DND-41 (cell line): ENCODE results near the gene FAM241A.
"Not testable (repeated sequence)": the region's sequence is repeated elsewhere in the genome, so short reads cannot be mapped to it uniquely, and the experiment has no call there.

Source experiments
- ATAC-seq: fragments of 200-7000 bp; cut with Tn5 transposase; 3 replicates; pipeline ENCODE4 v1.9.1; 2021; ENCODE audit warnings: low read depth; ENCODE audit not compliant: insufficient read depth
- DNase-seq: peaks from one replicate; pipeline ENCODE4 v3.0.0-alpha.2; 2020
- H2AFZ ChIP-seq: 2 replicates; pipeline ENCODE4 v1.6.0; 2012; ENCODE audit warnings: low read depth, low read length
- H3K27ac ChIP-seq: 2 replicates; pipeline ENCODE4 v1.5.1; 2012; ENCODE audit warnings: low read length, inconsistent platforms
- H3K27me3 ChIP-seq: fragments of 200-600 bp; sonication (generic); 2 replicates; pipeline ENCODE4 v1.6.0; 2012; ENCODE audit warnings: low read length, mild to moderate bottlenecking, inconsistent platforms; ENCODE audit not compliant: insufficient read depth, poor library complexity
- H3K36me3 ChIP-seq: 2 replicates; pipeline ENCODE4 v1.5.1; 2012; ENCODE audit warnings: low read length, inconsistent platforms; ENCODE audit not compliant: insufficient read depth
- H3K4me1 ChIP-seq: 2 replicates; pipeline ENCODE4 v1.5.1; 2012; ENCODE audit warnings: mild to moderate bottlenecking, low read length; ENCODE audit not compliant: insufficient read depth
- H3K4me2 ChIP-seq: 2 replicates; pipeline ENCODE4 v1.6.0; 2012; ENCODE audit warnings: mild to moderate bottlenecking, moderate library complexity, low read length, inconsistent platforms; ENCODE audit not compliant: insufficient read depth
- H3K4me3 ChIP-seq, 2 experiments: fragments of 200-600 bp in 1 of 2; shearing (Covaris generic) in 1 of 2; 2 replicates each; pipeline ENCODE4 v1.5.1; 2012 to 2016; ENCODE audit warnings: inconsistent platforms in 2 of 2, low read length in 2 of 2, mild to moderate bottlenecking in 2 of 2, low read depth in 1 of 2, moderate library complexity in 1 of 2
- H3K79me2 ChIP-seq: 2 replicates; pipeline ENCODE4 v1.6.0; 2012; ENCODE audit warnings: low read length, inconsistent platforms; ENCODE audit not compliant: insufficient read depth
- H3K9ac ChIP-seq: 2 replicates; pipeline ENCODE4 v1.6.0; 2012; ENCODE audit warnings: low read depth, mild to moderate bottlenecking, inconsistent platforms, low read length, moderate library complexity
- H3K9me3 ChIP-seq: 2 replicates; pipeline ENCODE4 v1.5.1; 2012; ENCODE audit warnings: low read length, moderate library complexity, mild to moderate bottlenecking, inconsistent platforms; ENCODE audit not compliant: insufficient read depth, severe bottlenecking
- H4K20me1 ChIP-seq: 2 replicates; pipeline ENCODE4 v1.6.0; 2012; ENCODE audit warnings: low read length; ENCODE audit not compliant: insufficient read depth
- EZH2 ChIP-seq: IDR thresholded peaks from 3 replicates; pipeline ENCODE4 v1.6.1; 2012; ENCODE audit warnings: borderline replicate concordance, low read depth, mild to moderate bottlenecking, moderate library complexity, low read length, inconsistent platforms; ENCODE audit not compliant: severe bottlenecking
- TF ChIP-seq, protein P1 (sequence below): IDR thresholded peaks from 2 replicates; pipeline ENCODE4 v1.5.1; 2012; ENCODE audit warnings: borderline replicate concordance, low read length, moderate library complexity, mild to moderate bottlenecking; ENCODE audit not compliant: poor library complexity, severe bottlenecking; ENCODE audit errors: extremely low read depth

FAM241A gene

DNA sequence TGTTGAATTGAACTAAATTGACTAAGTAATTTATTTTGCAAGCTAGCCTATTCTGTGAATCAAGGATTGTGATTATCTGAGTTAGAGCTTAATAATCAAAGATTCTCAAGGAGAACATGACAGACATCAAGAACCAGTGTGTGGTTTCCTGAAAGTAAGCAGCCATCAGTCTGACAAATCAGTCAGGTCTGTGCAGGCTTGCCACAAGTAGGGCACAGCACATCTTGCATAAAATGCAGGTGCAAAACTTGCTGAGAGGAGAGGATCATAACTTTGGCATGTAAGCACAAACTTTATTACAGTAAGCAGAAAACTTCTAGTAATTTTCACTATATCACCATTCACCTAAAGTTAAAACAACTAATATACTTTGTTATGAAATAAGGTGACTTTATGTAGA lies 22.5 kb downstream of the FAM241A start:
- H3K4me3 ChIP-seq, result no peak overlapping the region
- DNase-seq, result peak; percentile 65

DNA sequence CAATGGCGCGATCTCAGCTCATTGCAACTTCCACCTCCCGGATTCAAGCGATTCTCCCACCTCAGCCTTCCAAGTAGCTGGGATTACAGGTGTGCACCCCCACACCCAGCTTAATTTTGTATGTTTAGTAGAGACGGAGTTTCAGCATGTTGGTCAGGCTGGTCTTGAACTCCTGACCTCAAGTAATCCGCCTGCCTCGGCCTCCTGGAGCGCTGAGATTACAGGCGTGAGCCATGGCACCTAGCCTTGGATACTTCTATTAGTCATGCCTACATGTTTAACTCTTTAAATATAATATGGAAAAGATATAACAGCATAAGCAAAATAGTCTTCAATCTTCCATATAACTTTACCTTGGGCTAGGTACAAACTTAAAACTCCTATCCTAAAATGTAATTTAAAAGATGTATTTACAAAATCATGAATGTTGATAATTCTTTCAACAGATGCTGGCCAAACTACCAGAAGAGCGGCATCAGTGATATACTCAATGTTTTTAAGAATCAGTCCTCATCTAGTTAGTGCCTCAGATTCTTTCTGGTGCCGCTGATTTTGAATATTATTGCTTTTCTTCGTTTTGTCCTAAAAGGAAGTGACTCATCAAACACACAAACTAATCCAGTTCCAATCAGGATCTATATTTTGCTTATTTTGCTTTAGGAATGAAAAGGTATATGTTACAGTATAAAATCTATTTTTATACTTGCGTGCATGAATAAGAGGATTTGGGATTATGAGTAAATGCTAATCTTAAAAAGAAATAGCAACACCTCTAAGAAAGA lies 23.7 kb downstream of the FAM241A start:
- no peaks in the 10 kb centered on the region for H3K36me3 ChIP-seq
- no peak overlapping the region for H3K9ac ChIP-seq
- no peaks in the 10 kb centered on the region for H4K20me1 ChIP-seq
- DNase-seq (no peak), ATAC-seq (no peak)
- H3K4me1 ChIP-seq, result peaks cover 44% of the 10 kb centered on the region
- no peak overlapping the region for H3K4me3 ChIP-seq
- H3K79me2 ChIP-seq, result no peaks in the 10 kb centered on the region
- no peak overlapping the region for H3K27ac ChIP-seq
- H3K4me2 ChIP-seq, result no peak overlapping the region
- TF ChIP-seq EZH2, result no peak
- TF ChIP-seq, protein P1, sequence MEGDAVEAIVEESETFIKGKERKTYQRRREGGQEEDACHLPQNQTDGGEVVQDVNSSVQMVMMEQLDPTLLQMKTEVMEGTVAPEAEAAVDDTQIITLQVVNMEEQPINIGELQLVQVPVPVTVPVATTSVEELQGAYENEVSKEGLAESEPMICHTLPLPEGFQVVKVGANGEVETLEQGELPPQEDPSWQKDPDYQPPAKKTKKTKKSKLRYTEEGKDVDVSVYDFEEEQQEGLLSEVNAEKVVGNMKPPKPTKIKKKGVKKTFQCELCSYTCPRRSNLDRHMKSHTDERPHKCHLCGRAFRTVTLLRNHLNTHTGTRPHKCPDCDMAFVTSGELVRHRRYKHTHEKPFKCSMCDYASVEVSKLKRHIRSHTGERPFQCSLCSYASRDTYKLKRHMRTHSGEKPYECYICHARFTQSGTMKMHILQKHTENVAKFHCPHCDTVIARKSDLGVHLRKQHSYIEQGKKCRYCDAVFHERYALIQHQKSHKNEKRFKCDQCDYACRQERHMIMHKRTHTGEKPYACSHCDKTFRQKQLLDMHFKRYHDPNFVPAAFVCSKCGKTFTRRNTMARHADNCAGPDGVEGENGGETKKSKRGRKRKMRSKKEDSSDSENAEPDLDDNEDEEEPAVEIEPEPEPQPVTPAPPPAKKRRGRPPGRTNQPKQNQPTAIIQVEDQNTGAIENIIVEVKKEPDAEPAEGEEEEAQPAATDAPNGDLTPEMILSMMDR, result no peak
- no peaks in the 10 kb centered on the region for H3K9me3 ChIP-seq
- H2AFZ ChIP-seq, result no peak overlapping the region
- no peaks in the 10 kb centered on the region for H3K27me3 ChIP-seq

More for the DNA sequence above, 22.5 kb downstream of the FAM241A start:
- ATAC-seq, result peak; percentile 95
- Histone ChIP-seq H3K9me3 (no peaks in the 10 kb centered on the region), H4K20me1 (no peaks in the 10 kb centered on the region), H3K9ac (no peak overlapping the region), H3K36me3 (no peaks in the 10 kb centered on the region), H3K4me1 (peaks cover 42% of the 10 kb centered on the region), H3K27me3 (no peaks in the 10 kb centered on the region), H3K4me2 (no peak overlapping the region), H3K27ac (no peak overlapping the region), H3K79me2 (no peaks in the 10 kb centered on the region), H2AFZ (no peak overlapping the region)
- TF ChIP-seq, protein P1, result no peak
- no peak for TF ChIP-seq EZH2

DNA sequence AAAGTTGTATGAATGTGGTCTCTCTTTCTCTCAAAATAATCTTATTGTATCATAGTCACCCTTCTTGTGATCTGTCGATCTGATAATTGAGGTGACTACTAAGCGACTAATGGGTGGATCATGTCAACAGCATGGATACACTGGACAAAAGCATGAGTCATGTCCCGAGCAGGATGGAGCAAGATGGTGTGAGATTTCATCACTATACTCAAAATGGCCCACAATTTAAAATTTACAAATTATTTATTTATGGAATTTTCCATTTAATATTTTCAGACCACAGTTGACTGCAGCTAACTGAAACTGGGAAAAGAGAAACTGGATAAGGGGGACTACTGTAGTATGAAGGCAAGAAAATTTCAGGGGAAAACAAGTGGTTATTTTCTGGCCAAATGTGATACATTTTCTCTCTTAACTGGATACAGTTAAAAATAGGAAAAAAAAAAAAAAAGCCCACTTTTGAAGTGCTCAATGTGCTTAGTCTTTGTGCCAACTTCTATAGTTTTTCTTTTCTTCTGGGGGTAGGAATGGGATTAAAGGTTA lies 25.3 kb downstream of the FAM241A start:
- H3K79me2 ChIP-seq, result no peaks in the 10 kb centered on the region
- DNase-seq (no peak), ATAC-seq (no peak)
- H3K9ac ChIP-seq, result no peak overlapping the region
- H3K36me3 ChIP-seq, result no peaks in the 10 kb centered on the region
- no peak overlapping the region for H3K4me2 ChIP-seq
- H3K27ac ChIP-seq, result no peak overlapping the region
- H4K20me1 ChIP-seq, result no peaks in the 10 kb centered on the region
- peaks cover 44% of the 10 kb centered on the region for H3K4me1 ChIP-seq
- no peaks in the 10 kb centered on the region for H3K9me3 ChIP-seq
- H3K27me3 ChIP-seq, result no peaks in the 10 kb centered on the region
- no peak for TF ChIP-seq EZH2
- TF ChIP-seq, protein P1, result no peak
- H2AFZ ChIP-seq, result no peak overlapping the region
- H3K4me3 ChIP-seq, result no peak overlapping the region

DNA sequence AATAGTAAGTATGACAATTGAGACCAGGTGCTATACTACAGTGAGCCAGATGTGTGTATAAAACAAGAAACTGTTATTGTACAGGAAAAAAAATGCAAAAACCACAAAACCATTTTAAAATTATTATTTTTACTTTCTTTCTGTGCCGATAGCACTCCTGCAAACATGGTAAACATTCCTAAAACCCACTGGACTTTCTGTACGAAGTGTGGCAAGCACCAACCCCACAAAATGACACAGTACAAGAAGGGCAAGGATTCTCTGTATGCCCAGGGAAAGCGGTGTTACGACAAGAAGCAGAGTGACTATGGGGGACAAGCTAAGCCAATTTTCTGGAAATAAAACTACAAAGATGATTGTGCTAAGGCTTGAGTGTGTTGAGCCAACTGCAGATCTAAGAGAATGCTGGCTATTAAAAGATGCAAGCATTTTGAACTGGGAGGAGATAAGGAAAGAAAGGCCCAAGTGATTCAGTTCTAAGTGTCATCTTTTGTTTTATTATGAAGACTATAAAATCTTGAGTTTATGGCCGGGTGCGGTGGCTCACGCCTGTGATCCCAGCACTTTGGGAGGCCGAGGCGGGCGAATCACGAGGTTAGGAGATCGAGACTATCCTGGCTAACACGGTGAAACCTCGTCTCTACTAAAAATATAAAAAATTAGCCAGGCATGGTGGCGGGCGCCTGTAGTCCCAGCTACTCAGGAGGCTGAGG lies 26.0 kb downstream of the FAM241A start:
- not testable (repeated sequence) for H3K9me3 ChIP-seq, H3K79me2 ChIP-seq, ATAC-seq, H2AFZ ChIP-seq, H3K9ac ChIP-seq, H3K4me2 ChIP-seq, H3K4me3 ChIP-seq, H3K27me3 ChIP-seq, DNase-seq, H4K20me1 ChIP-seq, H3K27ac ChIP-seq, H3K36me3 ChIP-seq
- peaks cover 47% of the 10 kb centered on the region for H3K4me1 ChIP-seq
